ENCODE results near the gene GEMIN7. TPM values are rescaled to one million over a fixed set of nuclear protein-coding genes. Genes with fewer than 3 reads are reported as not detected.

The GEMIN7 gene
- total RNA-seq, 6 experiments from 2014 or later = 10.9 to 27.5 (median 14.0) TPM

DNA sequence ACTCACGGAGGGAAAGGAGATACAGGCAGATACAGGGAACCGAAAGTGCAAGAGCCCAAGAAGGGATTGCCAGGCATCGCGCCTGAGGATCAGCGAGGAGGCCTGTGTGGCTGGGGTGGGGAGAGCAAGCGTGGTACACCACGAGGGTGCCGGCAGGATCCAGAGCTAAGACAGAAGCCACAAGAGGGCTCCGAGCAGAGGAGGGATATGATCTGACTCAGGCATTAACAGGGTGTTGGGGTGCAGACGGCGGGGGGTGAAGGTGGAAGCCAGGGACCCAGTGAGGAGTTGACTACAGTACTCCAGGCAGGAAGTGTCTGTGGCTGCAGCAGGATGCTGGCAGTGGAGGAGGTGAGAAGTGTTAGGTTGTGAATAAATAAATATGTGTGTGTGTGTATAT lies 8.5 kb downstream of the GEMIN7 start:
- intact Hi-C loops (cut with DNase I) = no loop called here
- Histone ChIP-seq H3K4me1 (peaks cover 0 to 10% (median 0%) of the 10 kb centered on the region in 4 donors), H3K27me3 (no peaks in the 10 kb centered on the region), H3K9me3 (no peaks in the 10 kb centered on the region), H3K36me3 (peaks cover 0 to 4% (median 0%) of the 10 kb centered on the region in 4 donors), H3K27ac (no peak overlapping the region), H3K4me3 (no peak overlapping the region)
- ATAC-seq (no peak), DNase-seq (no peak)
- TF ChIP-seq, protein P1, sequence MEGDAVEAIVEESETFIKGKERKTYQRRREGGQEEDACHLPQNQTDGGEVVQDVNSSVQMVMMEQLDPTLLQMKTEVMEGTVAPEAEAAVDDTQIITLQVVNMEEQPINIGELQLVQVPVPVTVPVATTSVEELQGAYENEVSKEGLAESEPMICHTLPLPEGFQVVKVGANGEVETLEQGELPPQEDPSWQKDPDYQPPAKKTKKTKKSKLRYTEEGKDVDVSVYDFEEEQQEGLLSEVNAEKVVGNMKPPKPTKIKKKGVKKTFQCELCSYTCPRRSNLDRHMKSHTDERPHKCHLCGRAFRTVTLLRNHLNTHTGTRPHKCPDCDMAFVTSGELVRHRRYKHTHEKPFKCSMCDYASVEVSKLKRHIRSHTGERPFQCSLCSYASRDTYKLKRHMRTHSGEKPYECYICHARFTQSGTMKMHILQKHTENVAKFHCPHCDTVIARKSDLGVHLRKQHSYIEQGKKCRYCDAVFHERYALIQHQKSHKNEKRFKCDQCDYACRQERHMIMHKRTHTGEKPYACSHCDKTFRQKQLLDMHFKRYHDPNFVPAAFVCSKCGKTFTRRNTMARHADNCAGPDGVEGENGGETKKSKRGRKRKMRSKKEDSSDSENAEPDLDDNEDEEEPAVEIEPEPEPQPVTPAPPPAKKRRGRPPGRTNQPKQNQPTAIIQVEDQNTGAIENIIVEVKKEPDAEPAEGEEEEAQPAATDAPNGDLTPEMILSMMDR (IDR thresholded peaks at IDR 0.05) = no peak
- TF ChIP-seq POLR2A (IDR thresholded peaks at IDR 0.05) = no peak
- whole genome bisulfite sequencing (ENCODE audit: insufficient coverage, low coverage, low lambda C conversion rate, missing lambda C conversion rate) = 40% methylated on average over 10 of the region's 11 CpGs

DNA sequence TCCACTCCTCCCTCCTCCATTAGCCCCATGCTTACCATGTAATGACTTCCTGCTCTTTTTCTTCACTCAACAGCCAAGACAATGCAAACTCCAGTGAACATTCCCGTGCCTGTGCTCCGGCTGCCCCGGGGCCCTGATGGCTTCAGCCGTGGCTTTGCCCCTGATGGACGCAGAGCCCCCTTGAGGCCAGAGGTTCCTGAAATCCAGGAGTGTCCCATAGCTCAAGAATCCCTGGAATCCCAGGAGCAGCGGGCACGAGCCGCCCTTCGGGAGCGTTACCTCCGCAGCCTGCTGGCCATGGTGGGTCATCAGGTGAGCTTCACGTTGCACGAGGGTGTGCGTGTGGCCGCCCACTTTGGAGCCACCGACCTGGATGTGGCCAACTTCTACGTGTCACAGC lies 11.0 kb downstream of the GEMIN7 start:
- ATAC-seq (no peak), DNase-seq (no peak)
- Histone ChIP-seq H3K27me3 (no peaks in the 10 kb centered on the region), H3K9me3 (no peaks in the 10 kb centered on the region), H3K27ac (no peak overlapping the region), H3K4me1 (peaks cover 0 to 21% (median 4%) of the 10 kb centered on the region in 4 donors), H3K4me3 (no peak overlapping the region), H3K36me3 (peaks cover 0 to 4% (median 0%) of the 10 kb centered on the region in 4 donors)
- TF ChIP-seq, protein P1 (IDR thresholded peaks at IDR 0.05) = no peak
- TF ChIP-seq POLR2A (IDR thresholded peaks at IDR 0.05) = no peak
- 96% methylated on average over 4 of the region's 17 CpGs for whole genome bisulfite sequencing (ENCODE audit: insufficient coverage, low coverage, low lambda C conversion rate, missing lambda C conversion rate)
- intact Hi-C loops (cut with DNase I) = no loop called here

DNA sequence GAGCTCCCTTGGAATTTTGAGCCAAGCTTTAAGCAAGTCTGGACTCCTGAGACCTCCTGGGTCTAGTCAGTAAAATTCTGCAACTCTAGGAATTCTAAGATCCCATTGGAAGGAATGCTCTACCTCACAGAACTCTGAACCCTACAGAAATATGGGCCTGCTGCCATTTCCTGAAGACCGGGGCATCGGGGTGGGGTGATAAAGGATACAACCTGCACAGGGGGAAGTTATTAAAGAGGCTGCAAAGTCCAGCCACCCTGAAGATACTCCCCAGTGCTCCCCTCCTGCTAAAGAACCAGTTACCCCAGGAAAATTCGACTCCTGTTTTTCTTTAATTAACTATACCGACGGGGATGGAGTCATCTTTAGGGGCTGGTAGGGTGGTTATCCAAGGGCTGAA lies 11.5 kb downstream of the GEMIN7 start:
- 45% methylated on average over 5 of the region's 5 CpGs for WGBS (ENCODE audit: insufficient coverage, low coverage, low lambda C conversion rate, missing lambda C conversion rate)
- no peaks in the 10 kb centered on the region for H3K27me3 ChIP-seq
- H3K4me1 ChIP-seq = peaks cover 0 to 26% (median 4%) of the 10 kb centered on the region in 4 donors
- intact Hi-C loops (cut with DNase I) = no loop called here
- peak overlapping the region; percentile 99 for H3K4me3 ChIP-seq
- no peaks in the 10 kb centered on the region for H3K9me3 ChIP-seq
- DNase-seq = no peak
- H3K27ac ChIP-seq = peak overlapping the region in 1 of 3 donors; percentile 47
- no peak for ATAC-seq
- peaks cover 0 to 4% (median 0%) of the 10 kb centered on the region in 4 donors for H3K36me3 ChIP-seq
- TF ChIP-seq POLR2A (IDR thresholded peaks at IDR 0.05) = no peak

DNA sequence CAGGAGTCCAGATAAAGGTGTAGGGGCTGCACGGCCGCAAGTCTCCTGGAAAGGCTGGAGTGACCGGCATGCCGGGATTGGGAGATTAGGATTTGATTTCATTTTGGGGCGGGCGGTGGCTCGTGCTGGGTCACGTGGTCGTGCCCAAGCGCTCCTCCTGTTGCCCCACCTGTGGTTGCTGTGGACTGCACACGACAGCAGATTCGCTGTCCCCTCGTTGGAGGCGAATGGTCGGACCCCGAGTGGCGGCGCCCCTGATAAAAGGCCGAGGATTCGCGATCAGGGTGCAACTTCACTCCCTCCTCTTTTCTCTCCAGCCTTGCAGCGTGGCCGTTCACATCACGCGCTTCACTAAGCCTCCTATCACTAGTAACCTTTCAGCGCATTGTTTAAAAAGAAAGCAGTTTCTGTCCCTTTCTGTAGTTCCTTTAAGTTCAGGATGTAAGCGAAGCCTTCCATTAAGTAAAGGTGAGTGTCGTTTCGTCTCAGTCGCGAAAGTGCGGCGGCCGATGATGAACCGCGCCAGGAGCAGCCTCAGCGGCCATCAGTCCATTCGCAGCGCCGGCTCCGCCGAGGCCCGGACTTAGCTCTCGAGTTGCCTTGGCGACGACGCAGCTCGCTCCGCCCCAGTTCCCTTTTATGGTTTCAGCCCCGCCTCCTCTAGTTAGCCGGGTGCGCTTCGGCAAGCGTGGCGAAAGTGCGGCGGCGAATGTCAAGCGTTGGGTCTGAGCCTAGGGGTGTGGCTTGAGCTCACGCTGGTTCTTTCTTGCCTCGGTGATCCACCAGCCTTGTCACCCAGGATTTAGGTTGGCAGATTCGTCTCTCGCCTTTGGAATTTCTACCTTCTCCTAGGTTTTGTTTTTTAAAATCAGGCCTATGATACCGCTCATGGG lies 12.2 kb downstream of the GEMIN7 start:
- peak; percentile 44 for TF ChIP-seq POLR2A (IDR thresholded peaks at IDR 0.05)
- TF ChIP-seq, protein P1 (IDR thresholded peaks at IDR 0.05) = no peak
- intact Hi-C loops (cut with DNase I) = no loop called here
- peaks cover 0 to 27% (median 4%) of the 10 kb centered on the region in 4 donors for H3K4me1 ChIP-seq
- ATAC-seq (peak; percentile 88 to 92 (median 90)), DNase-seq (peak; percentile 98 to 99 (median 99))
- H3K9me3 ChIP-seq = no peaks in the 10 kb centered on the region
- WGBS (ENCODE audit: insufficient coverage, low coverage, low lambda C conversion rate, missing lambda C conversion rate) = 6% methylated on average over 45 of the region's 64 CpGs
- no peaks in the 10 kb centered on the region for H3K27me3 ChIP-seq
- H3K4me3 ChIP-seq = peak overlapping the region; percentile 99
- H3K36me3 ChIP-seq = peaks cover 0 to 4% (median 0%) of the 10 kb centered on the region in 4 donors
- H3K27ac ChIP-seq = peak overlapping the region; percentile 91 to 96 (median 93)
